ENCODE results near the gene GPC3. TPM values are rescaled to one million over a fixed set of nuclear protein-coding genes. Genes with fewer than 3 reads are reported as not detected.
"Not testable (repeated sequence)": the region's sequence is repeated elsewhere in the genome, so short reads cannot be mapped to it uniquely, and the experiment has no call there.

The GPC3 gene
- total RNA-seq, 4 donors from 2014 or later: 0.82 to 4.9 (median 1.8) TPM

- no peak for DNase-seq
- no peaks in the 10 kb centered on the region for H3K9me3 ChIP-seq
- intact Hi-C loops (cut with DNase I; ENCODE audit: low total_unique reads): no loop called here
- in situ Hi-C loops (cut with MboI; ENCODE audit: low pct_ligation_motif_present in 1 of 4, low pct_unique_long_range_greater_than_20kb in 1 of 4, low sequenced_read_pairs in 3 of 4): no loop called here
- H3K4me3 ChIP-seq: no peak overlapping the region
- TF ChIP-seq POLR2A (IDR thresholded peaks at IDR 0.05): no peak
- TF ChIP-seq POLR2AphosphoS5 (IDR thresholded peaks at IDR 0.05): no peak
- no peak for TF ChIP-seq CTCF (IDR thresholded peaks at IDR 0.05)
- TF ChIP-seq EP300 (IDR thresholded peaks at IDR 0.05; ENCODE audit: low read depth): no peak
- H3K27me3 ChIP-seq: no peaks in the 10 kb centered on the region
- 78 to 83% methylated on average over 1 to 4 of the region's 4 CpGs for WGBS, 2 donors (ENCODE audit: low coverage in 1 of 2)
- no peak overlapping the region for H3K27ac ChIP-seq
- H3K36me3 ChIP-seq: no peaks in the 10 kb centered on the region
- H3K4me1 ChIP-seq: no peaks in the 10 kb centered on the region
Measured at GRCh38 chrX:133627673-133628072, 357.7 kb downstream of the GPC3 start.

- H3K4me1 ChIP-seq; H3K4me3 ChIP-seq; H3K9me3 ChIP-seq; intact Hi-C loops (cut with DNase I; ENCODE audit: low total_unique reads); H3K27ac ChIP-seq; H3K36me3 ChIP-seq; H3K27me3 ChIP-seq; DNase-seq; in situ Hi-C loops (cut with MboI; ENCODE audit: low pct_ligation_motif_present in 1 of 4, low pct_unique_long_range_greater_than_20kb in 1 of 4, low sequenced_read_pairs in 3 of 4): not testable (repeated sequence)
- 85% methylated on average over 10 of the region's 10 CpGs; no CpG with 5 or more reads in 1 of the 2 donors for WGBS, 2 donors (ENCODE audit: low coverage in 1 of 2)
Measured at GRCh38 chrX:133621384-133621783, 364.0 kb downstream of the GPC3 start.

- WGBS, 2 donors (ENCODE audit: low coverage in 1 of 2): 65% methylated on average over 1 of the region's 1 CpG; no CpG with 5 or more reads in 1 of the 2 donors
Measured at GRCh38 chrX:133611676-133612075, 373.7 kb downstream of the GPC3 start.

GRCh38 chrX:133610056-133610455 is 375.3 kb downstream of the GPC3 start:
- no peak for TF ChIP-seq CTCF (IDR thresholded peaks at IDR 0.05)
- no peak for TF ChIP-seq POLR2A (IDR thresholded peaks at IDR 0.05)
- no peaks in the 10 kb centered on the region for H3K27me3 ChIP-seq
- DNase-seq: no peak
- H3K27ac ChIP-seq: no peak overlapping the region
- H3K9me3 ChIP-seq: no peaks in the 10 kb centered on the region
- intact Hi-C loops (cut with DNase I; ENCODE audit: low total_unique reads) (no loop called here), in situ Hi-C loops (cut with MboI; ENCODE audit: low pct_ligation_motif_present in 1 of 4, low pct_unique_long_range_greater_than_20kb in 1 of 4, low sequenced_read_pairs in 3 of 4) (no loop called here)
- WGBS, 2 donors (ENCODE audit: low coverage in 1 of 2): 79% methylated on average over 1 of the region's 1 CpG; no CpG with 5 or more reads in 1 of the 2 donors
- no peak overlapping the region for H3K4me3 ChIP-seq
- H3K36me3 ChIP-seq: no peaks in the 10 kb centered on the region
- H3K4me1 ChIP-seq: no peaks in the 10 kb centered on the region

More at GRCh38 chrX:133611676-133612075, 373.7 kb downstream of the GPC3 start:
- H3K27me3 ChIP-seq: no peaks in the 10 kb centered on the region
- H3K27ac ChIP-seq: no peak overlapping the region
- intact Hi-C loops (cut with DNase I; ENCODE audit: low total_unique reads): no loop called here
- no peak overlapping the region for H3K4me3 ChIP-seq
- DNase-seq: no peak
- in situ Hi-C loops (cut with MboI; ENCODE audit: low pct_ligation_motif_present in 1 of 4, low pct_unique_long_range_greater_than_20kb in 1 of 4, low sequenced_read_pairs in 3 of 4): no loop called here
- no peaks in the 10 kb centered on the region for H3K36me3 ChIP-seq
- H3K9me3 ChIP-seq: no peaks in the 10 kb centered on the region
- H3K4me1 ChIP-seq: no peaks in the 10 kb centered on the region
- no peak for TF ChIP-seq CTCF (IDR thresholded peaks at IDR 0.05)
- no peak for TF ChIP-seq POLR2AphosphoS5 (IDR thresholded peaks at IDR 0.05)
- TF ChIP-seq EP300 (IDR thresholded peaks at IDR 0.05; ENCODE audit: low read depth): no peak
- no peak for TF ChIP-seq POLR2A (IDR thresholded peaks at IDR 0.05)

- Histone ChIP-seq H3K4me3 (no peak overlapping the region), H3K36me3 (no peaks in the 10 kb centered on the region), H3K27me3 (no peaks in the 10 kb centered on the region), H3K27ac (no peak overlapping the region), H3K9me3 (no peaks in the 10 kb centered on the region), H3K4me1 (no peaks in the 10 kb centered on the region)
- no peak for TF ChIP-seq POLR2AphosphoS5 (IDR thresholded peaks at IDR 0.05)
- no peak for TF ChIP-seq POLR2A (IDR thresholded peaks at IDR 0.05)
- no peak for TF ChIP-seq CTCF (IDR thresholded peaks at IDR 0.05)
- no peak for TF ChIP-seq EP300 (IDR thresholded peaks at IDR 0.05; ENCODE audit: low read depth)
- in situ Hi-C loops (cut with MboI; ENCODE audit: low pct_ligation_motif_present in 1 of 4, low pct_unique_long_range_greater_than_20kb in 1 of 4, low sequenced_read_pairs in 3 of 4): no loop called here
- 68% methylated on average over 4 of the region's 4 CpGs; no CpG with 5 or more reads in 1 of the 2 donors for WGBS, 2 donors (ENCODE audit: low coverage in 1 of 2)
- intact Hi-C loops (cut with DNase I; ENCODE audit: low total_unique reads): no loop called here
- DNase-seq: no peak
Measured at GRCh38 chrX:133609166-133609565, 376.2 kb downstream of the GPC3 start.
